Measurements from ENCODE around the gene LYSMD2.

GRCh38 chr15:51781506-51781905 is 44.1 kb upstream of the LYSMD2 start:
- TF ChIP-seq CTCF (IDR thresholded peaks at IDR 0.05 in 4 of 5, conservative IDR thresholded peaks at IDR 0.05 in 1 of 5) (no peak), POLR2A (IDR thresholded peaks at IDR 0.05) (no peak)
